HepG2 (cell line): ENCODE measurements around the gene TRAF4. TPM values are rescaled to one million over a fixed set of nuclear protein-coding genes. Genes with fewer than 3 reads are reported as not detected.

Experiments
- HOXA5 ChIP-seq: sonication (generic); formaldehyde crosslinking; IDR thresholded peaks from 2 replicates; pipeline ENCODE4 v1.4.0; 2020; ENCODE audit warnings: missing genetic modification reagents
- RBM39 ChIP-seq: fragments of 200-400 bp; formaldehyde crosslinking; IDR thresholded peaks from one replicate; pipeline ENCODE4 v1.6.1; 2018; ENCODE audit warnings: antibody characterized with exemption, mild to moderate bottlenecking, low read depth, low read length; ENCODE audit not compliant: poor library complexity, severe bottlenecking
- REL ChIP-seq: sonication (generic); formaldehyde crosslinking; conservative IDR thresholded peaks from 2 replicates; pipeline ENCODE4 v1.8.0; 2022; ENCODE audit warnings: mild to moderate bottlenecking, missing genetic modification reagents, moderate library complexity
- SAFB2 ChIP-seq: sonication (generic); formaldehyde crosslinking; IDR thresholded peaks from 2 replicates; pipeline ENCODE4 v1.5.1; 2020; ENCODE audit warnings: missing genetic modification reagents, low read depth, mild to moderate bottlenecking, borderline replicate concordance
- ZFY ChIP-seq: sonication (generic); formaldehyde crosslinking; IDR thresholded peaks from 2 replicates; pipeline ENCODE4 v1.4.0; 2020; ENCODE audit warnings: missing genetic modification reagents
- ZNF550 ChIP-seq: sonication (generic); formaldehyde crosslinking; IDR thresholded peaks from 2 replicates; pipeline ENCODE4 v1.4.0; 2020; ENCODE audit warnings: mild to moderate bottlenecking, missing genetic modification reagents, borderline replicate concordance
- ZNF709 ChIP-seq: sonication (generic); formaldehyde crosslinking; IDR thresholded peaks from 2 replicates; pipeline ENCODE4 v1.5.0; 2020; ENCODE audit warnings: mild to moderate bottlenecking, missing genetic modification reagents
- polyA plus RNA-seq, 8 experiments: library from polyadenylated mRNA; depleted of rRNA in 3 of 8; stranded (reverse) in 7 of 8; unstranded in 1 of 8; fragments of >200 nt; fragmentation: Illumina TruSeq in 4 of 8; extraction: Trizol in 4 of 8; gene quantifications; 2 replicates each; pipeline versions ENCODE4 v1.2.1 to v1.2.3, GENCODE V29; 2011 to 2016; ENCODE audit warnings: low read depth in 4 of 8, missing spikeins in 1 of 8, mixed read lengths in 1 of 8; ENCODE audit not compliant: insufficient read depth in 1 of 8
- total RNA-seq, 5 experiments: library from RNA; depleted of rRNA; stranded (reverse); fragments of >200 nt; fragmentation: Illumina TruSeq; extraction: Trizol; gene quantifications; 2 replicates each; pipeline ENCODE4 v1.2.3, GENCODE V29; 2016; ENCODE audit warnings: low read depth in 1 of 5
- TF ChIP-seq, protein P1 (sequence below): sonication (generic); formaldehyde crosslinking; IDR thresholded peaks from 2 replicates; pipeline ENCODE4 v1.4.0; 2020; ENCODE audit warnings: missing genetic modification reagents, mild to moderate bottlenecking, borderline replicate concordance
- TF ChIP-seq, protein P2 (sequence below): sonication (generic); formaldehyde crosslinking; IDR thresholded peaks from 2 replicates; pipeline ENCODE4 v1.5.0; 2020; ENCODE audit warnings: missing genetic modification reagents, mild to moderate bottlenecking, borderline replicate concordance
- TF ChIP-seq, protein P3 (sequence below): sonication (generic); formaldehyde crosslinking; IDR thresholded peaks from 2 replicates; pipeline ENCODE4 v1.8.0; 2022; ENCODE audit warnings: mild to moderate bottlenecking, missing genetic modification reagents, borderline replicate concordance
- TF ChIP-seq, protein P4 (sequence below): sonication (generic); formaldehyde crosslinking; IDR thresholded peaks from 2 replicates; pipeline ENCODE4 v1.4.0; 2020; ENCODE audit warnings: missing genetic modification reagents
- TF ChIP-seq, protein P5 (sequence below): sonication (generic); formaldehyde crosslinking; IDR thresholded peaks from 2 replicates; pipeline ENCODE4 v1.4.0; 2020; ENCODE audit warnings: missing genetic modification reagents, borderline replicate concordance
- TF ChIP-seq, protein P6 (sequence below): sonication (generic); formaldehyde crosslinking; IDR thresholded peaks from 2 replicates; pipeline ENCODE4 v1.4.0; 2020; ENCODE audit warnings: missing genetic modification reagents, borderline replicate concordance

The TRAF4 gene
- total and polyA plus RNA-seq, 2 of the 13 experiments (the other 11 are each of a cell fraction or from before 2014, with no cell fraction given): 86.0 to 89.9 TPM

DNA sequence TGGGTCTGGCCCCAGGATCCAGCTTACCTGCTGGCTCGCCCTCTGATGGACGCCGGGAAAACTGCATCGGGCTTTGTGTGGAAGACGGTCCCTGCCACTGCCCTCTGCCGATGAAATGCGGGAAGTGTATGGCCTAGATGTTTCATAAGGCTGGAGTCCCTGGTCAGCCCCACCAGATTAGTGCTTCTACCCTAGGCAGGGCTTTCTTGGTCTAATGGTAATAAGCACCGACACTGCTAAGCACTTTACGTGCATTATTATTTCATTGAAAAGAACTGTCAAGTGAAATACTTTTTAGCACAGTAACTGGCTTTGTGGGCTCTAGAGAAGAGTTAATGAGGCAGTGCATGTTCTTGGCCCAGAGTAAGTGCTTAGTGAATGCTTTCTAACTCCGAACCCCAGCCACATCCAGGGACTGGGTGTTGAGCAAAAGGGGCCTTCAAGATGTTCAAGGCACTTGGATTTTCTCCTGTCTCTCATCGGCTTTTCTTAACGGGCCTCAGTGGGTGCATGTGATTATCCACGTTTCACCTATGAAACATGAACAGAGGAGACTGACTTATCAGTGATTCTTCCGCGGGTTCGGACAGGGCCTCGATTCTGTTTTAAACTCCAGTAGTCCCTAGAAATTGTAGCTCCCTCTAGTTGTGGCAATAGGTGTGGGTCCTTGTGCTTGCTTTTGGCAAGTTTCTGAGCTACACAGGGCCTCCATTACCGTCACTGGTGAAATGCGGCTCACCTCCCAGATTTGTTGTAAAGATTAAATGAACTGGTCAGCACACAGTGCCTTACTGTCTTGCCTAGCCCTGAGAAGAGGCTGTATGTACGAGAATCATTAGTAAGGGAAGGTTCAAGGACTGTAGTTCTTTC, 6.6 kb downstream of the TRAF4 start (continued):
- TF ChIP-seq, protein P1, sequence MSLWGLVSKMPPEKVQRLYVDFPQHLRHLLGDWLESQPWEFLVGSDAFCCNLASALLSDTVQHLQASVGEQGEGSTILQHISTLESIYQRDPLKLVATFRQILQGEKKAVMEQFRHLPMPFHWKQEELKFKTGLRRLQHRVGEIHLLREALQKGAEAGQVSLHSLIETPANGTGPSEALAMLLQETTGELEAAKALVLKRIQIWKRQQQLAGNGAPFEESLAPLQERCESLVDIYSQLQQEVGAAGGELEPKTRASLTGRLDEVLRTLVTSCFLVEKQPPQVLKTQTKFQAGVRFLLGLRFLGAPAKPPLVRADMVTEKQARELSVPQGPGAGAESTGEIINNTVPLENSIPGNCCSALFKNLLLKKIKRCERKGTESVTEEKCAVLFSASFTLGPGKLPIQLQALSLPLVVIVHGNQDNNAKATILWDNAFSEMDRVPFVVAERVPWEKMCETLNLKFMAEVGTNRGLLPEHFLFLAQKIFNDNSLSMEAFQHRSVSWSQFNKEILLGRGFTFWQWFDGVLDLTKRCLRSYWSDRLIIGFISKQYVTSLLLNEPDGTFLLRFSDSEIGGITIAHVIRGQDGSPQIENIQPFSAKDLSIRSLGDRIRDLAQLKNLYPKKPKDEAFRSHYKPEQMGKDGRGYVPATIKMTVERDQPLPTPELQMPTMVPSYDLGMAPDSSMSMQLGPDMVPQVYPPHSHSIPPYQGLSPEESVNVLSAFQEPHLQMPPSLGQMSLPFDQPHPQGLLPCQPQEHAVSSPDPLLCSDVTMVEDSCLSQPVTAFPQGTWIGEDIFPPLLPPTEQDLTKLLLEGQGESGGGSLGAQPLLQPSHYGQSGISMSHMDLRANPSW (CRISPR knock-in tag): no peak
- peak; percentile 34 for TF ChIP-seq RBM39
- TF ChIP-seq SAFB2 (CRISPR knock-in tag): no peak
- no peak; the same call in 1 of the 2 replicates for TF ChIP-seq HOXA5
- TF ChIP-seq, protein P2, sequence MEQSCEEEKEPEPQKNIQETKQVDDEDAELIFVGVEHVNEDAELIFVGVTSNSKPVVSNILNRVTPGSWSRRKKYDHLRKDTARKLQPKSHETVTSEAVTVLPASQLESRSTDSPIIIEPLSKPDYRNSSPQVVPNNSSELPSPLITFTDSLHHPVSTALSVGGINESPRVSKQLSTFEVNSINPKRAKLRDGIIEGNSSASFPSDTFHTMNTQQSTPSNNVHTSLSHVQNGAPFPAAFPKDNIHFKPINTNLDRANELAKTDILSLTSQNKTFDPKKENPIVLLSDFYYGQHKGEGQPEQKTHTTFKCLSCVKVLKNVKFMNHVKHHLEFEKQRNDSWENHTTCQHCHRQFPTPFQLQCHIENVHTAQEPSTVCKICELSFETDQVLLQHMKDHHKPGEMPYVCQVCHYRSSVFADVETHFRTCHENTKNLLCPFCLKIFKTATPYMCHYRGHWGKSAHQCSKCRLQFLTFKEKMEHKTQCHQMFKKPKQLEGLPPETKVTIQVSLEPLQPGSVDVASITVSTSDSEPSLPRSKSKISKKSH (CRISPR knock-in tag): no peak
- no peak for TF ChIP-seq REL (CRISPR knock-in tag)
- TF ChIP-seq, protein P3, sequence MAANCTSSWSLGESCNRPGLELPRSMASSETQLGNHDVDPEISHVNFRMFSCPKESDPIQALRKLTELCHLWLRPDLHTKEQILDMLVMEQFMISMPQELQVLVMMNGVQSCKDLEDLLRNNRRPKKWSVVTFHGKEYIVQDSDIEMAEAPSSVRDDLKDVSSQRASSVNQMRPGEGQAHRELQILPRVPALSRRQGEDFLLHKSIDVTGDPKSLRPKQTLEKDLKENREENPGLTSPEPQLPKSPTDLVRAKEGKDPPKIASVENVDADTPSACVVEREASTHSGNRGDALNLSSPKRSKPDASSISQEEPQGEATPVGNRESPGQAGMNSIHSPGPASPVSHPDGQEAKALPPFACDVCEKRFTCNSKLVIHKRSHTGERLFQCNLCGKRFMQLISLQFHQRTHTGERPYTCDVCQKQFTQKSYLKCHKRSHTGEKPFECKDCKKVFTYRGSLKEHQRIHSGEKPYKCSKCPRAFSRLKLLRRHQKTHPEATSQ (CRISPR knock-in tag): no peak
- no peak for TF ChIP-seq ZNF709 (CRISPR knock-in tag)
- TF ChIP-seq, protein P4, sequence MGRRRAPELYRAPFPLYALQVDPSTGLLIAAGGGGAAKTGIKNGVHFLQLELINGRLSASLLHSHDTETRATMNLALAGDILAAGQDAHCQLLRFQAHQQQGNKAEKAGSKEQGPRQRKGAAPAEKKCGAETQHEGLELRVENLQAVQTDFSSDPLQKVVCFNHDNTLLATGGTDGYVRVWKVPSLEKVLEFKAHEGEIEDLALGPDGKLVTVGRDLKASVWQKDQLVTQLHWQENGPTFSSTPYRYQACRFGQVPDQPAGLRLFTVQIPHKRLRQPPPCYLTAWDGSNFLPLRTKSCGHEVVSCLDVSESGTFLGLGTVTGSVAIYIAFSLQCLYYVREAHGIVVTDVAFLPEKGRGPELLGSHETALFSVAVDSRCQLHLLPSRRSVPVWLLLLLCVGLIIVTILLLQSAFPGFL (CRISPR knock-in tag): no peak
- no peak for TF ChIP-seq ZNF550
- peak; percentile 46; the same call in 1 of the 2 replicates for TF ChIP-seq ZFY (CRISPR knock-in tag)
- TF ChIP-seq, protein P5, sequence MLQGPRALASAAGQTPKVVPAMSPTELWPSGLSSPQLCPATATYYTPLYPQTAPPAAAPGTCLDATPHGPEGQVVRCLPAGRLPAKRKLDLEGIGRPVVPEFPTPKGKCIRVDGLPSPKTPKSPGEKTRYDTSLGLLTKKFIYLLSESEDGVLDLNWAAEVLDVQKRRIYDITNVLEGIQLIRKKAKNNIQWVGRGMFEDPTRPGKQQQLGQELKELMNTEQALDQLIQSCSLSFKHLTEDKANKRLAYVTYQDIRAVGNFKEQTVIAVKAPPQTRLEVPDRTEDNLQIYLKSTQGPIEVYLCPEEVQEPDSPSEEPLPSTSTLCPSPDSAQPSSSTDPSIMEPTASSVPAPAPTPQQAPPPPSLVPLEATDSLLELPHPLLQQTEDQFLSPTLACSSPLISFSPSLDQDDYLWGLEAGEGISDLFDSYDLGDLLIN: no peak
- TF ChIP-seq, protein P6, sequence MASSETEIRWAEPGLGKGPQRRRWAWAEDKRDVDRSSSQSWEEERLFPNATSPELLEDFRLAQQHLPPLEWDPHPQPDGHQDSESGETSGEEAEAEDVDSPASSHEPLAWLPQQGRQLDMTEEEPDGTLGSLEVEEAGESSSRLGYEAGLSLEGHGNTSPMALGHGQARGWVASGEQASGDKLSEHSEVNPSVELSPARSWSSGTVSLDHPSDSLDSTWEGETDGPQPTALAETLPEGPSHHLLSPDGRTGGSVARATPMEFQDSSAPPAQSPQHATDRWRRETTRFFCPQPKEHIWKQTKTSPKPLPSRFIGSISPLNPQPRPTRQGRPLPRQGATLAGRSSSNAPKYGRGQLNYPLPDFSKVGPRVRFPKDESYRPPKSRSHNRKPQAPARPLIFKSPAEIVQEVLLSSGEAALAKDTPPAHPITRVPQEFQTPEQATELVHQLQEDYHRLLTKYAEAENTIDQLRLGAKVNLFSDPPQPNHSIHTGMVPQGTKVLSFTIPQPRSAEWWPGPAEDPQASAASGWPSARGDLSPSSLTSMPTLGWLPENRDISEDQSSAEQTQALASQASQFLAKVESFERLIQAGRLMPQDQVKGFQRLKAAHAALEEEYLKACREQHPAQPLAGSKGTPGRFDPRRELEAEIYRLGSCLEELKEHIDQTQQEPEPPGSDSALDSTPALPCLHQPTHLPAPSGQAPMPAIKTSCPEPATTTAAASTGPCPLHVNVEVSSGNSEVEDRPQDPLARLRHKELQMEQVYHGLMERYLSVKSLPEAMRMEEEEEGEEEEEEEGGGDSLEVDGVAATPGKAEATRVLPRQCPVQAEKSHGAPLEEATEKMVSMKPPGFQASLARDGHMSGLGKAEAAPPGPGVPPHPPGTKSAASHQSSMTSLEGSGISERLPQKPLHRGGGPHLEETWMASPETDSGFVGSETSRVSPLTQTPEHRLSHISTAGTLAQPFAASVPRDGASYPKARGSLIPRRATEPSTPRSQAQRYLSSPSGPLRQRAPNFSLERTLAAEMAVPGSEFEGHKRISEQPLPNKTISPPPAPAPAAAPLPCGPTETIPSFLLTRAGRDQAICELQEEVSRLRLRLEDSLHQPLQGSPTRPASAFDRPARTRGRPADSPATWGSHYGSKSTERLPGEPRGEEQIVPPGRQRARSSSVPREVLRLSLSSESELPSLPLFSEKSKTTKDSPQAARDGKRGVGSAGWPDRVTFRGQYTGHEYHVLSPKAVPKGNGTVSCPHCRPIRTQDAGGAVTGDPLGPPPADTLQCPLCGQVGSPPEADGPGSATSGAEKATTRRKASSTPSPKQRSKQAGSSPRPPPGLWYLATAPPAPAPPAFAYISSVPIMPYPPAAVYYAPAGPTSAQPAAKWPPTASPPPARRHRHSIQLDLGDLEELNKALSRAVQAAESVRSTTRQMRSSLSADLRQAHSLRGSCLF (CRISPR knock-in tag): no peak
